ENCODE results near the gene ZBTB32. TPM values are rescaled to one million over a fixed set of nuclear protein-coding genes. Genes with fewer than 3 reads are reported as not detected.
"Not testable (repeated sequence)": the region's sequence is repeated elsewhere in the genome, so short reads cannot be mapped to it uniquely, and the experiment has no call there.

The ZBTB32 gene
- total and polyA plus RNA-seq, 5 donors = not detected

DNA sequence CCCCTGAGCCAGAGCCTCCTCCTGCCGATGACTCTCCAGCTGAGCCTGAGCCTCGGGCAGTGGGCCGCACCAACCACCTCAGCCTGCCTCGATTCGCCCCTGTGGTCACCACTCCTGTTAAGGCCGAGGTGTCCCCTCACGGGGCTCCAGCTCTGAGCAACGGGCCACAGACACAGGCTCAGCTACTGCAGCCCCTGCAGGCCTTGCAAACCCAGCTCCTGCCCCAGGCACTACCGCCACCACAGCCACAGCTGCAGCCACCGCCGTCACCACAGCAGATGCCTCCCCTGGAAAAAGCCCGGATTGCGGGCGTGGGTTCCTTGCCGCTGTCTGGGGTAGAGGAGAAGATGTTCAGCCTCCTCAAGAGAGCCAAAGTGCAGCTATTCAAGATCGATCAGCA is 17.0 kb downstream of the ZBTB32 start:
- H3K4me3 ChIP-seq (ENCODE audit: low read length) = no peak overlapping the region
- H3K27me3 ChIP-seq (ENCODE audit: control insufficient read depth, insufficient read depth) = no peaks in the 10 kb centered on the region
- ATAC-seq (no peak), DNase-seq (peak in 1 of 3 donors; percentile 38)
- no peak overlapping the region for H3K27ac ChIP-seq (ENCODE audit: low read length)
- H3K4me1 ChIP-seq (ENCODE audit: control insufficient read depth, insufficient read depth, low read length) = no peaks in the 10 kb centered on the region
- intact Hi-C loops (cut with DNase I) = no loop called here
- 93% methylated on average over 16 of the region's 16 CpGs for WGBS
- H3K9me3 ChIP-seq (ENCODE audit: control insufficient read depth, low read length) = no peaks in the 10 kb centered on the region

DNA sequence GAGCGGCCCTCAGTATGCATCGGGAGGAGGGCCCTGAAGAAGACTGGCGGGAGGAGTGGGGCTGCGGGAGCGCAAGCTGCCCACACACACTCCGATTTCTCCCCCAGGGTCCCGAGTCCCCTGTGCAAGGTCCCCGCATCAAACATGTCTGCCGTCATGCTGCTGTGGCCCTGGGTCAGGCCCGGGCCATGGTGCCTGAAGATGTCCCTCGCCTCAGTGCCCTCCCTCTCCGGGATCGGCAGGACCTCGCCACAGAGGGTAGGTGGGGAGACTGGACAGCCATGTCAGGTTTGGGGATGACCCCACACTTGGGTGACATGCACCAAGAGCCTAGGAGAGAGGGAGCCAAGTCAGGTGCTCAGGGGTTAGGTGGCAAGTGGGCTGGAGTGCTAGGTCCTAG is 18.1 kb downstream of the ZBTB32 start:
- DNase-seq = no peak
- H3K4me1 ChIP-seq (ENCODE audit: control insufficient read depth, insufficient read depth, low read length) = no peaks in the 10 kb centered on the region
- ATAC-seq = no peak
- intact Hi-C loops (cut with DNase I) = no loop called here
- WGBS = 94% methylated on average over 14 of the region's 14 CpGs
- no peak overlapping the region for H3K27ac ChIP-seq (ENCODE audit: low read length)
- H3K9me3 ChIP-seq (ENCODE audit: control insufficient read depth, low read length) = no peaks in the 10 kb centered on the region
- H3K27me3 ChIP-seq (ENCODE audit: control insufficient read depth, insufficient read depth) = no peaks in the 10 kb centered on the region
- H3K4me3 ChIP-seq (ENCODE audit: low read length) = no peak overlapping the region

DNA sequence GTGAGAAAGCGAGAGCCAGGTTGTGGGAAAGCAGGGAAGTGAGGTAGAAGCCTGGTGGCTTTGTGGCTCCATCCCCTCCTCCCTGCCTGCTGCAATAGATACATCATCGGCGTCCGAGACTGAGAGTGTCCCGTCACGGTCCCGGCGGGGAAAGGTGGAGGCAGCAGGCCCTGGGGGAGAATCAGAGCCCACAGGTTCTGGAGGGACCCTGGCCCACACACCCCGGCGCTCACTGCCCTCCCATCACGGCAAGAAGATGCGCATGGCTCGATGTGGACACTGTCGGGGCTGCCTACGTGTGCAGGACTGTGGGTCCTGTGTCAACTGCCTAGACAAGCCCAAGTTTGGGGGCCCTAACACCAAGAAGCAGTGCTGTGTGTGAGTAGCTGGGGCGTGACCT is 18.5 kb downstream of the ZBTB32 start:
- Histone ChIP-seq H3K27ac (ENCODE audit: low read length) (no peak overlapping the region), H3K4me1 (ENCODE audit: control insufficient read depth, insufficient read depth, low read length) (no peaks in the 10 kb centered on the region), H3K27me3 (ENCODE audit: control insufficient read depth, insufficient read depth) (no peaks in the 10 kb centered on the region), H3K4me3 (ENCODE audit: low read length) (no peak overlapping the region), H3K9me3 (ENCODE audit: control insufficient read depth, low read length) (no peaks in the 10 kb centered on the region)
- DNase-seq = peak in 1 of 3 donors; percentile 48
- ATAC-seq = no peak
- intact Hi-C loops (cut with DNase I) = no loop called here
- WGBS = 93% methylated on average over 16 of the region's 16 CpGs

DNA sequence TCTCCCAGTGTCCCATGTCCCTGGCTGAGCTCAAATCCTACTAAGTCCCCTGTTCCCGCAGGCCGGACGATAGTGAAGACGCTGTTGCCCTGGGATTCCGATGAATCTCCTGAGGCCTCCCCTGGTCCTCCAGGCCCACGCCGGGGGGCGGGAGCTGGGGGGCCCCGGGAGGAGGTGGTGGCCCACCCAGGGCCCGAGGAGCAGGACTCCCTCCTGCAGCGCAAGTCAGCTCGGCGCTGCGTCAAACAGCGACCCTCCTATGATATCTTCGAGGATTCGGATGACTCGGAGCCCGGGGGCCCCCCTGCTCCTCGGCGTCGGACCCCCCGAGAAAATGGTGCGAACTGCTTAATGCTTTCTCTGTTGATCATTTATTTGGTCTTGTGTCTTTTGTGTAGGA is 19.3 kb downstream of the ZBTB32 start:
- no peak overlapping the region for H3K27ac ChIP-seq (ENCODE audit: low read length)
- intact Hi-C loops (cut with DNase I) = no loop called here
- ATAC-seq (no peak), DNase-seq (peak in 2 of 3 donors; percentile 44 to 45)
- WGBS = 93% methylated on average over 24 of the region's 24 CpGs
- no peaks in the 10 kb centered on the region for H3K4me1 ChIP-seq (ENCODE audit: control insufficient read depth, insufficient read depth, low read length)
- H3K9me3 ChIP-seq (ENCODE audit: control insufficient read depth, low read length) = no peaks in the 10 kb centered on the region
- H3K4me3 ChIP-seq (ENCODE audit: low read length) = no peak overlapping the region
- no peaks in the 10 kb centered on the region for H3K27me3 ChIP-seq (ENCODE audit: control insufficient read depth, insufficient read depth)

DNA sequence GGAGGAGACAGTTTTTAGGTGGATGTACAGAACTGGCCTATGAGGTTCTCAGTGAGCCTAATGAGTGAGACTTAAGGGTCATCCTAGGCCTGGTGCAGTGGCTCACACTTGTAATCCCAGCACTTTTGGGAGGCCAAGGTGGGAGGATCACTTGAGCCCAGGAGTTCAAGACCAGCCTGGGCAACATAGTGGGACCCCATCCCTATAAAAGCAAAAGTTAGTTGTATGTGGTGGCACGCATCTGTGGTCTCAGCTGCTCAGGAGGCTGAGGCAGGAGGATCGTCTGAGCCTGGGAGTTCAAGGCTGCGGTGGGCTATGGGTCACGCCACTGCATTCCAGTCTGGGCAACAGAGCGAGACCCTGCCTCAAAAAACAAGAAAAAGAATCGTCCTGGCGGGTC is 19.8 kb downstream of the ZBTB32 start:
- H3K4me3 ChIP-seq (ENCODE audit: low read length); H3K27ac ChIP-seq (ENCODE audit: low read length); H3K27me3 ChIP-seq (ENCODE audit: control insufficient read depth, insufficient read depth); H3K9me3 ChIP-seq (ENCODE audit: control insufficient read depth, low read length); ATAC-seq; H3K4me1 ChIP-seq (ENCODE audit: control insufficient read depth, insufficient read depth, low read length); intact Hi-C loops (cut with DNase I); DNase-seq: not testable (repeated sequence)
- 93% methylated on average over 7 of the region's 7 CpGs for WGBS

DNA sequence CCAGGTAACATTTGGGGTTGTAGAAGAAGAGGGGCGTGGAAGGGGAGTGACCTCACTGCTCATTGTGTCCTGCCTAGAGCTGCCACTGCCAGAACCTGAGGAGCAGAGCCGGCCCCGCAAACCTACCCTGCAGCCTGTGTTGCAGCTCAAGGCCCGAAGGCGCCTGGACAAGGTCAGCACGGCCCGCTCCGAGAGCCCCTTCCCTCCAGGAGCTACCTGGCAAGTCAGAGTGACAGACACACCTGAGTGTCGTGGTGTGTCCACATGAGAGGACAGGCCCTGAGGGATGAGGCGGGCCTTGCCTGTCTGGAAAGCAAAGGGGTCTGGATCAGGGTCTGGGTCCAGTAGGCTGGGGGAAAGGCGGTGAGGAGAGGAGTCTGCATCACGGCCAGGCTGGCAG is 20.2 kb downstream of the ZBTB32 start:
- peak in 2 of 3 donors; percentile 40 to 41 for DNase-seq
- 97% methylated on average over 12 of the region's 12 CpGs for WGBS
- no peak overlapping the region for H3K4me3 ChIP-seq (ENCODE audit: low read length)
- no peaks in the 10 kb centered on the region for H3K27me3 ChIP-seq (ENCODE audit: control insufficient read depth, insufficient read depth)
- H3K27ac ChIP-seq (ENCODE audit: low read length) = no peak overlapping the region
- no peaks in the 10 kb centered on the region for H3K4me1 ChIP-seq (ENCODE audit: control insufficient read depth, insufficient read depth, low read length)
- intact Hi-C loops (cut with DNase I) = no loop called here
- no peaks in the 10 kb centered on the region for H3K9me3 ChIP-seq (ENCODE audit: control insufficient read depth, low read length)
- ATAC-seq = no peak

DNA sequence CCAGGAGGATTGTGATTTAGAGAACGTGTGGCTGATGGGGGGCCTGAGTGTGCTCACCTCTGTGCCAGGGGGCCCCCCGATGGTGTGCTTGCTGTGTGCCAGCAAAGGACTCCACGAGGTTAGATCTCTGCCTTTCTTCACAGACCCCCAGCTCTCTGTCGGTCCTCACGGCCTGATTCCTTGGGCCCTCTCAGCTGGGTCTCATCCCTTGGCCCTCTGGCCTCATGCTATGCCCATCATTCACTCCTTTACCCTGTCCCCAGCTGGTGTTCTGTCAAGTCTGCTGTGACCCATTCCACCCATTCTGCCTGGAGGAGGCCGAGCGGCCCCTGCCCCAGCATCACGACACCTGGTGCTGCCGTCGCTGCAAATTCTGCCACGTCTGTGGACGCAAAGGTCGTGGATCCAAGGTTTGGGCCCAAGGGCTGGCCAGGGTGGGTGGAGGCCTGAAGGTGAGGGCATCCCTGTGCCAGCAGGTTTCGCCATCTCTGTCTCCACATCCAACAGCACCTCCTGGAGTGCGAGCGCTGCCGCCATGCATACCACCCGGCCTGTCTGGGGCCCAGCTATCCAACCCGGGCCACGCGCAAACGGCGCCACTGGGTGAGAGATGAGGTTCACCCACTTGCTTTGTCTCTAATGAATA is 21.0 kb downstream of the ZBTB32 start:
- Histone ChIP-seq H3K27ac (ENCODE audit: low read length) (no peak overlapping the region), H3K4me3 (ENCODE audit: low read length) (no peak overlapping the region), H3K4me1 (ENCODE audit: control insufficient read depth, insufficient read depth, low read length) (no peaks in the 10 kb centered on the region), H3K27me3 (ENCODE audit: control insufficient read depth, insufficient read depth) (no peaks in the 10 kb centered on the region), H3K9me3 (ENCODE audit: control insufficient read depth, low read length) (no peaks in the 10 kb centered on the region)
- no peak for ATAC-seq
- 94% methylated on average over 23 of the region's 23 CpGs for WGBS
- intact Hi-C loops (cut with DNase I) = no loop called here
- peak in 2 of 3 donors; percentile 18 to 40 for DNase-seq

DNA sequence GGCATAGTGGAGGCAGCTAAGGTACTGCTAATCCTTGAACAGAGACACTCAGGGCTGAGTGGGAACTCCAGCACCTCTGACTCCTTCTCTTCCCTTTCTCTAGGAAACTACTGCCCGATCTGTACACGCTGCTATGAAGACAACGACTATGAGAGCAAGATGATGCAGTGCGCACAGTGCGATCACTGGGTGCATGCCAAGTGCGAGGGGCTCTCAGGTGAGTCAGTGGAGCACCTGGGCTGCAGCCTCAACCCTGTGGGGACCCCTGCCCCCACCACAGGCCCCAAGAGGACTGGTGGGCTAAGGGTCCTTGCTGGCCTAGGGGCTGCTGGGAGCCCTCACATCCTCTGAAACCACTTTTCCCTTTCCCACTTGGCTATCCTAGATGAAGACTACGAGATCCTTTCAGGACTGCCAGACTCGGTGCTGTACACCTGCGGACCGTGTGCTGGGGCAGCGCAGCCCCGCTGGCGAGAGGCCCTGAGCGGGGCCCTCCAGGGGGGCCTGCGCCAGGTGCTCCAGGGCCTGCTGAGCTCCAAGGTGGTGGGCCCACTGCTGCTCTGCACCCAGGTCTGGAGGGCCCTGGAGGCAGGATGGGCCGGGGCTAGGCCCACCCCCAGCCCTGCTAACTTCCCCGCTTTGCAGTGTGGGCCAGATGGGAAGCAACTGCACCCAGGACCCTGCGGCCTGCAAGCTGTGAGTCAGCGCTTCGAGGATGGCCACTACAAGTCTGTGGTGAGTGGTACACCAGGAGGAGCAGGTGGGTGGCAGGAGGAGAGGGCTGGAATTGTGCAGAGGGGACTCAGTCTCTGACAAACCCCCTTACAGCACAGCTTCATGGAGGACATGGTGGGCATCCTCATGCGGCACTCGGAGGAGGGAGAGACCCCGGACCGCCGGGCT is 22.9 kb downstream of the ZBTB32 start:
- H3K27ac ChIP-seq (ENCODE audit: low read length) = no peak overlapping the region
- no peak for ATAC-seq
- WGBS = 94% methylated on average over 25 of the region's 25 CpGs
- H3K27me3 ChIP-seq (ENCODE audit: control insufficient read depth, insufficient read depth) = no peaks in the 10 kb centered on the region
- no peak overlapping the region for H3K4me3 ChIP-seq (ENCODE audit: low read length)
- no peaks in the 10 kb centered on the region for H3K9me3 ChIP-seq (ENCODE audit: control insufficient read depth, low read length)
- intact Hi-C loops (cut with DNase I) = no loop called here
- H3K4me1 ChIP-seq (ENCODE audit: control insufficient read depth, insufficient read depth, low read length) = no peaks in the 10 kb centered on the region
- peak in 2 of 3 donors; percentile 39 to 50 for DNase-seq

DNA sequence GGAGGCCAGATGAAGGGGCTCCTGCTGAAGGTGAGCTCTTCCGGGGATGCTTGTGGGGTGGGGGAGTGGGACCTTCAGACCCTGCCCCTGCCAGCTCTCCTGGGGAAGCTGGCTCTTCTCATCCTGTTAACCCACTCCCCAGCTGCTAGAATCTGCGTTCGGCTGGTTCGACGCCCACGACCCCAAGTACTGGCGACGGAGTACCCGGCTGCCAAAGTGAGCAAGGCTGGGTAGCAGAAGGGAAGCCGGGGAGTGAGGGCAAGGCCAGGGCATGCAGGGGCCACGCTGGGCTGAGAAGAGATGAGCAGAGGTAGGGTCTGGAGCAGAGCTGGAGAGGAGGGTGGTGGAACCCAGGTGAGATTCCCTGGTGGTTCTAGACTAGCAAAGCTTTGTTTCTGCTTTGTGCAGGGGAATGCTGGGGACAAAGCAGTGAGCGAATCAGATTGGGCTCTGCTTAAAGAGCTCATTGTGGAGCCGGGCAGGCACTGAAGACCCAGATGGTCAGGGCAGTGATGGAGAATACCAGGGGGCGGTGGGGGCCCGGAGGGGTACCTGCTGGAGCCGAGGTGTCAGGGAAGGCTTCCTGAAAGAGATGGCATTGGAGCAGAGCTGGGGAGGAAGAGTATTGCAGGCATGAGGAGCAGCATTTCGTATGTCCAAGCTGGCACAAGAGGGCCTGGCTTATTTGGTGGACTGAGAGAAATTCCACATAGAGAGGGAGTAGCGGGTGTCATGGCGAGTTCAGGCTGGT is 23.8 kb downstream of the ZBTB32 start:
- intact Hi-C loops (cut with DNase I) = no loop called here
- no peak overlapping the region for H3K27ac ChIP-seq (ENCODE audit: low read length)
- ATAC-seq (no peak), DNase-seq (peak in 1 of 3 donors; percentile 48)
- H3K4me3 ChIP-seq (ENCODE audit: low read length) = no peak overlapping the region
- 91% methylated on average over 19 of the region's 19 CpGs for WGBS
- no peaks in the 10 kb centered on the region for H3K27me3 ChIP-seq (ENCODE audit: control insufficient read depth, insufficient read depth)
- H3K9me3 ChIP-seq (ENCODE audit: control insufficient read depth, low read length) = no peaks in the 10 kb centered on the region
- H3K4me1 ChIP-seq (ENCODE audit: control insufficient read depth, insufficient read depth, low read length) = no peaks in the 10 kb centered on the region

DNA sequence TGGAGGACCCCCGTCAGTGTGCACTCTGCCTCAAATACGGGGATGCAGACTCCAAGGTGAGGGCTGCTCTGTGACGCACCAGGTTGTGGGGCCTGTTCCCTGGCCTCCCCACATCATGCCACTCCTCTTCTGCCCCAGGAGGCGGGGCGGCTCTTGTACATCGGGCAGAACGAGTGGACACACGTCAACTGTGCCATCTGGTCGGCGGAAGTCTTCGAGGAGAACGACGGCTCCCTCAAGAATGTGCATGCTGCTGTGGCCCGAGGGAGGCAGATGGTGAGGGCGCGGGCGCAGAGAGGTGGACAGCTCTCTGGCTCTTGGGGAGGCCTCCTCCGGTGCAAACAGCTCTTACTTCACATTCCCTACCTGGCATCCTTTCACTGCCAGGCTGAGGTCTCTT is 24.7 kb downstream of the ZBTB32 start:
- ATAC-seq = no peak

DNA sequence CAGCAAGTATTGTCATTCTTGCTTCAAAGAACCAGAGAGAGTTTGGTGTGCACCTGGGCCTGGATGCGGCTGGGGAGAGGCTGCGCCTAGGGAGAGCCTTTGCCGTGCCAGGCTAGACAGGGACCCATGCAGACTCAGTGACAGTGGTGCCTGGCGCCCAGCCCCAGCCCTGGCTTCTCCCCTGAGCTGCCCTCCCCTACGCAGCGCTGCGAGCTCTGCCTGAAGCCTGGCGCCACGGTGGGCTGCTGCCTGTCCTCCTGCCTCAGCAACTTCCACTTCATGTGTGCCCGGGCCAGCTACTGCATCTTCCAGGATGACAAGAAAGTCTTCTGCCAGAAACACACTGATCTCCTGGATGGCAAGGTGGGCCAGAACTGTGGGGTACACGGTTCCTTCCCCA is 25.4 kb downstream of the ZBTB32 start:
- H3K9me3 ChIP-seq (ENCODE audit: control insufficient read depth, low read length) = no peaks in the 10 kb centered on the region
- H3K4me1 ChIP-seq (ENCODE audit: control insufficient read depth, insufficient read depth, low read length) = no peaks in the 10 kb centered on the region
- H3K27ac ChIP-seq (ENCODE audit: low read length) = no peak overlapping the region
- DNase-seq (peak; percentile 10 to 39 (median 26)), ATAC-seq (no peak)
- H3K27me3 ChIP-seq (ENCODE audit: control insufficient read depth, insufficient read depth) = no peaks in the 10 kb centered on the region
- H3K4me3 ChIP-seq (ENCODE audit: low read length) = no peak overlapping the region
- 93% methylated on average over 11 of the region's 11 CpGs for WGBS
- intact Hi-C loops (cut with DNase I) = no loop called here

More for the DNA sequence above, 24.7 kb downstream of the ZBTB32 start:
- Histone ChIP-seq H3K4me3 (ENCODE audit: low read length) (no peak overlapping the region), H3K4me1 (ENCODE audit: control insufficient read depth, insufficient read depth, low read length) (no peaks in the 10 kb centered on the region), H3K9me3 (ENCODE audit: control insufficient read depth, low read length) (no peaks in the 10 kb centered on the region), H3K27me3 (ENCODE audit: control insufficient read depth, insufficient read depth) (no peaks in the 10 kb centered on the region), H3K27ac (ENCODE audit: low read length) (no peak overlapping the region)
- intact Hi-C loops (cut with DNase I) = no loop called here
- peak in 2 of 3 donors; percentile 29 to 33 for DNase-seq
- 88% methylated on average over 18 of the region's 18 CpGs for WGBS
